GM21515 (cell line): ENCODE measurements around the gene C11orf68.
"Not testable (repeated sequence)": the region's sequence is repeated elsewhere in the genome, so short reads cannot be mapped to it uniquely, and the experiment has no call there.

ENCODE experiments used
- ATAC-seq: cut with Tn5 transposase; IDR thresholded peaks from one replicate; pipeline ENCODE4 v1.9.1; 2021; ENCODE audit not compliant: unreplicated experiment

Gene C11orf68

GRCh38 chr11:65915101-65915820, 3.6 kb downstream of the C11orf68 start:
- ATAC-seq: no peak

GRCh38 chr11:65912845-65913244, 6.0 kb downstream of the C11orf68 start:
- ATAC-seq: no peak

- ATAC-seq: no peak
Measured at GRCh38 chr11:65911682-65912568, 6.9 kb downstream of the C11orf68 start.

- no peak for ATAC-seq
Measured at GRCh38 chr11:65907878-65908277, 11.0 kb downstream of the C11orf68 start.

GRCh38 chr11:65906602-65907001, 12.3 kb downstream of the C11orf68 start:
- no peak for ATAC-seq

GRCh38 chr11:65903715-65904114, 15.1 kb downstream of the C11orf68 start:
- ATAC-seq: no peak

- ATAC-seq: no peak
Measured at GRCh38 chr11:65903068-65903481, 15.8 kb downstream of the C11orf68 start.

- no peak for ATAC-seq
Measured at GRCh38 chr11:65900899-65901180, 18.0 kb downstream of the C11orf68 start.

GRCh38 chr11:65900125-65900898, 18.6 kb downstream of the C11orf68 start, which contains the start of gene FOSL1:
TSS of gene FOSL1 (minus strand) at chr11:65900388. CDS start at chr11:65900339, 49 bp downstream.
- ATAC-seq: peak; percentile 72

- ATAC-seq: no peak
Measured at GRCh38 chr11:65899356-65900124, 19.3 kb downstream of the C11orf68 start.

- no peak for ATAC-seq
Measured at GRCh38 chr11:65898656-65899355, 20.1 kb downstream of the C11orf68 start.

- no peak for ATAC-seq
Measured at GRCh38 chr11:65897020-65897471, 21.8 kb downstream of the C11orf68 start.

- ATAC-seq: no peak
Measured at GRCh38 chr11:65896034-65896999, 22.5 kb downstream of the C11orf68 start.

- no peak for ATAC-seq
Measured at GRCh38 chr11:65895482-65895981, 23.3 kb downstream of the C11orf68 start.

- no peak for ATAC-seq
Measured at GRCh38 chr11:65894034-65894591, 24.7 kb downstream of the C11orf68 start.

- no peak for ATAC-seq
Measured at GRCh38 chr11:65892661-65893317, 26.1 kb downstream of the C11orf68 start.

GRCh38 chr11:65892137-65892540, 26.7 kb downstream of the C11orf68 start:
- ATAC-seq: not testable (repeated sequence)
